IMR-90 (cell line): ENCODE data around the gene NFKBIA. TPM values are rescaled to one million over a fixed set of nuclear protein-coding genes. Genes with fewer than 3 reads are reported as not detected.

Source experiments
- ATAC-seq: fragments of 200-7000 bp; cut with Tn5 transposase; 2 replicates; pipeline ENCODE4 v1.9.1; 2020; ENCODE audit warnings: low read depth, mild to moderate bottlenecking, moderate library complexity
- BruUV-seq: library from RNA; stranded (reverse); fragments of 400-500 nt; replicated peaks from 2 replicates; lab custom pipeline; 2021; lab: Mats Ljungman, UMichigan
- CTCF ChIA-PET: fragments of 300-600 bp; formaldehyde crosslinking; extraction: SDS; loops from one replicate; lab custom pipeline; 2021; ENCODE audit warnings: antibody characterized with exemption; lab: Yijun Ruan, JAX
- POLR2A ChIA-PET: fragments of 300-600 bp; sonication (Branson Sonifier 250); formaldehyde crosslinking; loops from one replicate; lab custom pipeline; 2022; ENCODE audit warnings: antibody characterized with exemption; ENCODE audit not compliant: unreplicated experiment; lab: Charles Lee
- DNase-seq: peaks from one replicate; pipeline ENCODE4 v3.0.0; 2013
- H2AFZ ChIP-seq: replicated peaks from 2 replicates; pipeline ENCODE3; 2013; ENCODE audit warnings: low read length, mild to moderate bottlenecking; ENCODE audit not compliant: poor library complexity
- H2AK5ac ChIP-seq: 2 replicates; pipeline ENCODE4 v1.6.1; 2013; ENCODE audit warnings: low read depth, low read length, inconsistent platforms
- H2AK9ac ChIP-seq: replicated peaks from 2 replicates; pipeline ENCODE3; 2013; ENCODE audit warnings: mild to moderate bottlenecking, low read depth, low read length, moderate library complexity; ENCODE audit not compliant: poor library complexity
- H2BK120ac ChIP-seq: 2 replicates; pipeline ENCODE4 v1.6.1; 2013; ENCODE audit warnings: low read depth, low read length, inconsistent platforms
- H2BK15ac ChIP-seq: 3 replicates; pipeline ENCODE4 v1.6.1; 2013; ENCODE audit warnings: low read depth, low read length, inconsistent platforms
- H2BK20ac ChIP-seq: 2 replicates; pipeline ENCODE4 v1.6.1; 2013; ENCODE audit warnings: low read depth, mild to moderate bottlenecking, inconsistent platforms, low read length, moderate library complexity
- H2BK5ac ChIP-seq: 2 replicates; pipeline ENCODE4 v1.6.1; 2013; ENCODE audit warnings: mild to moderate bottlenecking, low read depth, low read length, inconsistent platforms; ENCODE audit not compliant: poor library complexity, severe bottlenecking
- H3K14ac ChIP-seq: replicated peaks from 2 replicates; pipeline ENCODE4 v1.6.1; 2013; ENCODE audit warnings: low read depth, low read length, inconsistent platforms
- H3K18ac ChIP-seq: 2 replicates; pipeline ENCODE4 v1.6.1; 2013; ENCODE audit warnings: low read depth, low read length, control low read depth
- H3K23ac ChIP-seq: 2 replicates; pipeline ENCODE4 v1.6.1; 2013; ENCODE audit warnings: low read depth, low read length, inconsistent platforms
- H3K27ac ChIP-seq: 2 replicates; pipeline ENCODE4 v1.5.1; 2013; ENCODE audit warnings: mild to moderate bottlenecking, control low read depth, low read length; ENCODE audit not compliant: insufficient read depth
- H3K27me3 ChIP-seq: 2 replicates; pipeline ENCODE4 v1.6.1; 2013; ENCODE audit warnings: low read length; ENCODE audit not compliant: control insufficient read depth, insufficient read depth
- H3K36me3 ChIP-seq: 2 replicates; pipeline ENCODE4 v1.6.1; 2013; ENCODE audit warnings: low read length, mixed read lengths; ENCODE audit not compliant: control insufficient read depth, insufficient read depth
- H3K4ac ChIP-seq: 2 replicates; pipeline ENCODE4 v1.6.1; 2013; ENCODE audit warnings: low read depth, low read length, inconsistent platforms
- H3K4me1 ChIP-seq: 2 replicates; pipeline ENCODE4 v1.6.1; 2013; ENCODE audit warnings: low read length, mixed read lengths; ENCODE audit not compliant: control insufficient read depth, insufficient read depth
- H3K4me2 ChIP-seq: 2 replicates; pipeline ENCODE4 v1.6.1; 2013; ENCODE audit warnings: low read depth, mild to moderate bottlenecking, control low read depth, low read length, moderate library complexity
- H3K4me3 ChIP-seq: 2 replicates; pipeline ENCODE4 v1.5.1; 2013; ENCODE audit warnings: low read depth, mild to moderate bottlenecking, control low read depth, low read length, moderate library complexity; ENCODE audit not compliant: insufficient read depth
- H3K56ac ChIP-seq: 2 replicates; pipeline ENCODE4 v1.6.1; 2013; ENCODE audit warnings: low read length, inconsistent platforms; ENCODE audit not compliant: insufficient read depth; ENCODE audit errors: extremely low read depth
- H3K79me1 ChIP-seq, 2 experiments: 2 replicates each; pipeline ENCODE4 v1.6.1; 2013; ENCODE audit warnings: low read length in 2 of 2, inconsistent platforms in 1 of 2, low read depth in 1 of 2
- H3K9ac ChIP-seq: 2 replicates; pipeline ENCODE4 v1.6.1; 2013; ENCODE audit warnings: low read depth, low read length, control low read depth
- H3K9me1 ChIP-seq: 2 replicates; pipeline ENCODE4 v1.6.1; 2013; ENCODE audit warnings: low read length, inconsistent platforms; ENCODE audit not compliant: insufficient read depth
- H3K9me3 ChIP-seq: 2 replicates; pipeline ENCODE4 v1.6.1; 2013; ENCODE audit warnings: low read length; ENCODE audit not compliant: control insufficient read depth, insufficient read depth
- H4K20me1 ChIP-seq: 2 replicates; pipeline ENCODE4 v1.6.1; 2013; ENCODE audit warnings: low read length, inconsistent platforms; ENCODE audit not compliant: insufficient read depth
- H4K5ac ChIP-seq: 2 replicates; pipeline ENCODE4 v1.6.1; 2013; ENCODE audit warnings: mild to moderate bottlenecking, low read depth, low read length, control low read depth
- H4K8ac ChIP-seq, 2 experiments: 2 replicates each; pipeline ENCODE4 v1.6.1; 2013; ENCODE audit warnings: low read depth in 2 of 2, low read length in 2 of 2, control low read depth in 1 of 2, inconsistent platforms in 1 of 2
- H4K91ac ChIP-seq: 2 replicates; pipeline ENCODE4 v1.6.1; 2013; ENCODE audit warnings: low read depth, low read length, inconsistent platforms; ENCODE audit not compliant: insufficient read depth
- CEBPB ChIP-seq: IDR thresholded peaks from 2 replicates; pipeline ENCODE4 v1.6.1; 2012; ENCODE audit warnings: low read depth, low read length, improper control_type of control experiment
- CHD1 ChIP-seq: IDR thresholded peaks from 2 replicates; pipeline ENCODE4 v1.6.1; 2012; ENCODE audit warnings: low read depth, low read length, improper control_type of control experiment
- WGBS, 2 experiments: methylation state at CpG; one replicate each; pipeline versions ENCODE4 v1.1.5 to v1.1.7; 2013; ENCODE audit warnings: missing lambda C conversion rate in 2 of 2; ENCODE audit not compliant: insufficient read length in 1 of 2; ENCODE audit errors: extremely low coverage in 2 of 2; 5-methylcytosine and 5-hydroxymethylcytosine counted together
- dilution Hi-C: fragments of 300-500 bp; cut with HindIII; formaldehyde crosslinking; loops from one replicate; pipeline ENCODE4 v1.14.3; 2018; ENCODE audit warnings: low sequenced_read_pairs; ENCODE audit not compliant: unreplicated experiment
- in situ Hi-C: fragments of 300-500 bp; cut with MboI; formaldehyde crosslinking; loops from 3 replicates; pipeline ENCODE4 v1.14.3; 2019; ENCODE audit warnings: low sequenced_read_pairs, inconsistent platforms, mixed read lengths
- intact Hi-C: fragments of 100-400 bp; cut with micrococcal nuclease; formaldehyde crosslinking; loops from 2 replicates; pipeline ENCODE4 v1.10.0; 2022
- polyA plus RNA-seq, 3 experiments: library from polyadenylated mRNA; depleted of rRNA; stranded (reverse); fragments of >200 nt; gene quantifications; 2 replicates each; pipeline ENCODE4 v1.2.3, GENCODE V29; 2012; ENCODE audit warnings: low replicate concordance in 1 of 3
- total RNA-seq: library from RNA; depleted of rRNA; stranded (reverse); fragments of >200 nt; gene quantifications from 2 replicates; pipeline ENCODE4 v1.2.3, GENCODE V29; 2012

Gene NFKBIA
- total and polyA plus RNA-seq, 2 of the 4 experiments (the other 2 are of a cell fraction) = 71.1 to 97.1 TPM

DNA sequence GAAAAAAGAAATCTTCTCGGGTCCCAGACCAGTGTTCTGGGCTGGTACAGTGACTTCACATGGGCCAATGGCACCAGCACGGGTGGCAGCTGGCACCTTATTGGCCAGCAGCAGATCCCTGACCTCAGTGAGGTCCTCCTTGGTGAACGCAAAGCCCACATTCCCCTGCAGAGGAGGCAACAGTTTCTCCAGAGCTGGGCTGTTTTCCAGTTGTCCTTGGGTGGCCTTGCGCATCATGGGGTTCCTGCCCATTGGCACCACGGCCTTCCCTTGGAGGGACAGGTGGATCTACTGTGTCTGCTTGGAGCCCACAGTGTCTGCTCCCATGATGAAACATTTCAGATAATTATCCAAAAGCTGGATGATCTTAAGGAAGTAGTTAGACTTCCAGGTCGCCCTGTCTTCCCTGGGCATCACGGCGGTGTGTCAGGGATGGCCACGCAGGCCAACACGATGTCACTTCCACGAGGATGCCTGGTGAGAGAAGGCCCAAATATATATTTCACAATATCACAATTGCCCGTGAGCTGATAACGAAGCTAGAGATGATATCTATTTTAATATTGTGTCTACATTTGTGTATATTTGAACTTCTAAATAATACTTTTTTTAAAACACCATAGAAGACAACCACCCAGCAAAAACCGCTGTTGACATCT, 15.8 kb downstream of the NFKBIA start:
- H4K91ac ChIP-seq = no peak overlapping the region
- POLR2A ChIA-PET = no interaction called here
- no peak overlapping the region for H3K4me2 ChIP-seq
- no peak overlapping the region for H3K9ac ChIP-seq
- no peaks in the 10 kb centered on the region for H3K36me3 ChIP-seq
- WGBS, 2 experiments = 89% methylated on average over 3 of the region's 14 CpGs; no CpG with 5 or more reads in 1 of the 2 experiments
- H3K4ac ChIP-seq = no peak overlapping the region
- H3K4me1 ChIP-seq = peaks cover 21% of the 10 kb centered on the region
- CTCF ChIA-PET = no interaction called here
- H3K9me1 ChIP-seq = peaks cover 20% of the 10 kb centered on the region
- ATAC-seq = no peak
- H2AK5ac ChIP-seq = no peak overlapping the region
- H3K14ac ChIP-seq = no peak overlapping the region
- H3K79me1 ChIP-seq = 0 out of 4 replicates have a peak, but pooled peaks cover 0 to 6% of the 10 kb centered on the region in 2 experiments
- H2BK20ac ChIP-seq = no peak overlapping the region
- H2BK5ac ChIP-seq = no peak overlapping the region
- intact Hi-C loops (no loop called here), dilution Hi-C loops (no loop called here), in situ Hi-C loops (no loop called here)
- no peaks in the 10 kb centered on the region for H3K27me3 ChIP-seq
- H3K23ac ChIP-seq = no peak overlapping the region
- BruUV-seq = no TSS peak
- DNase-seq = no peak
- H3K27ac ChIP-seq = no peak overlapping the region
- no peak overlapping the region for H3K4me3 ChIP-seq
- H3K18ac ChIP-seq = no peak overlapping the region
- H3K9me3 ChIP-seq = no peaks in the 10 kb centered on the region
- H2AK9ac ChIP-seq = no peak overlapping the region
- H2BK120ac ChIP-seq = no peak overlapping the region
- H2BK15ac ChIP-seq = no peak overlapping the region
- H4K8ac ChIP-seq = no peak overlapping the region
- no peak overlapping the region for H3K56ac ChIP-seq
- H4K5ac ChIP-seq = no peak overlapping the region
- no peak overlapping the region for H2AFZ ChIP-seq
- peak; percentile 57 for TF ChIP-seq CEBPB
- TF ChIP-seq CHD1 = no peak
- H4K20me1 ChIP-seq = no peaks in the 10 kb centered on the region; the same call in 1 of the 2 replicates
